DMS79 (cell line): ENCODE data around the gene BMPR1A.
A peak's percentile ranks its signal among the peaks of the same experiment; 100 is the strongest.
"Not testable (repeated sequence)": the region's sequence is repeated elsewhere in the genome, so short reads cannot be mapped to it uniquely, and the experiment has no call there.

Experiments used
- DNase-seq: peaks from one replicate; lab custom pipeline; 2025; lab: John Stamatoyannopoulos, UW

Gene BMPR1A

DNA sequence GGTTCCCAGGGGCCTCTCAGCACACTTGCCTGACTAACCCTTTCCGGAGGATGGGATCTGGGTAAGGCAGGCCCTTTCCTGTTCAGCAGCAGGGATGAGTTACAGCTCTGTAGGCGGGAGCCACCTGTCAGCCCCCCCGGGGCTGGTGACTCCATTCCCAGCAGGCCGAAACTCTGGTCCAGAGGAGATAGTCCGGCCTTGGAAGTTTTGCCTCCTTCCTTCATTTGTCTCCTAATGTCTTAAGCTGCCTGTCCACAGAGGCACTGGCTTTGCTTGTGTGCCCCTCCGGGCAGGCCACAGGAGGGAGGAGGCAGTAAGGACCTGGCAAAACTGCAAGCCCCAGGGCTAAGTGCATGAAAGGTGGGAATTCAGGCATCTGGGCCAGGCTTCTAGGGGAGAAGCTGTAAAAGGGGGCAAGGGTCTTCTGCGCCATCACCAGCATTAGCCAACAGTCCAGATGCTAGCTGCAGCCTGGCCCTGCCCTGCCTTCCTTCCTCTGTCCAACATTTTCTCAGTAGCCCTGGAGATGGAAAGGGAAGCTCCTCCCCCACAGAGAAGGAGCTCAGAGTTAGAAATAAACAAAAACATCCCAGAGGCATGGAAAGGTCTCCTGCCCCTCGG is 213.1 kb downstream of the BMPR1A start:
- no peak for DNase-seq

DNA sequence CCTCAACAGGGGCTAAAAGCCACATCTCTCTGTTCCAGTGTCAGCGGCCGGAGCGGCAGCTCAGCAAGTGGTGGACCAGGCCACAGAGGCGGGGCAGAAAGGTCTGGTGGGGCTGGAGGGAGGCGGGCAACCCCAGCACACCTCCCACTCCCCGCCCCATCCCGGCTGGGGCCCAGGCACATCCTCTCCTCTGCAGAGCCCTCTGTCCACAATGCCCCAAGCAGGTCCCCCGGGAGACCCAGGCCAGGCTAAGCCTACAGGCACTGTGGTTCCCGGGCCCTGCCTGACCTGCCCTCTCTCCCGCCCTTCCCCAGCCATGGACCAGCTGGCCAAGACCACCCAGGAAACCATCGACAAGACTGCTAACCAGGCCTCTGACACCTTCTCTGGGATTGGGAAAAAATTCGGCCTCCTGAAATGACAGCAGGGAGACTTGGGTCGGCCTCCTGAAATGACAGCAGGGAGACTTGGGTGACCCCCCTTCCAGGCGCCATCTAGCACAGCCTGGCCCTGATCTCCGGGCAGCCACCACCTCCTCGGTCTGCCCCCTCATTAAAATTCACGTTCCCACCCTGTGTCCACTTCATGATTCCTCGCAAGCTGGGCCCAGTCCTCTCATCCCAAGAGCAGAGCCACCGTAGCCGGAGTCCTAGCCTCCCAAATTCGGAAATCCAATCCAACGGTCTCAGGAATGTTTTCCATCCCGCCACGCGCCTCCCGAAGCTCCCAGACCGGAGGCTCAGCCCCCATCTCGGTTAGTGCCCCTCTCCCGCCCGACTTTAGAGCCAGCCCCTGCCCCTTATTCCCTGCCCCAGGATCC is 214.0 kb downstream of the BMPR1A start:
- no peak for DNase-seq

DNA sequence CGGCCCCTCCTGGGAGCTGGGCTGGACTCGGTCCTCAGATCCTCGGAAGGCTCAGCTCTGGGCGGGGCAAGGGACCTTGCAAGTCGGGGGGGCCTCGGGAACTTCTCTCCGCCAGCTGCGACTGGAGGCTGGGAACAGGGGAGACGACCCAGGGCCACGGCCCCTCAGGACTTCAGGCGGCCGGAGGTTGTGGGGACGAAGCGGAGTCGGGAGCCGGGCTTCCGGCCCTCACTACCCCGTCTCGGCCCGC is 214.5 kb downstream of the BMPR1A start:
- no peak for DNase-seq

DNA sequence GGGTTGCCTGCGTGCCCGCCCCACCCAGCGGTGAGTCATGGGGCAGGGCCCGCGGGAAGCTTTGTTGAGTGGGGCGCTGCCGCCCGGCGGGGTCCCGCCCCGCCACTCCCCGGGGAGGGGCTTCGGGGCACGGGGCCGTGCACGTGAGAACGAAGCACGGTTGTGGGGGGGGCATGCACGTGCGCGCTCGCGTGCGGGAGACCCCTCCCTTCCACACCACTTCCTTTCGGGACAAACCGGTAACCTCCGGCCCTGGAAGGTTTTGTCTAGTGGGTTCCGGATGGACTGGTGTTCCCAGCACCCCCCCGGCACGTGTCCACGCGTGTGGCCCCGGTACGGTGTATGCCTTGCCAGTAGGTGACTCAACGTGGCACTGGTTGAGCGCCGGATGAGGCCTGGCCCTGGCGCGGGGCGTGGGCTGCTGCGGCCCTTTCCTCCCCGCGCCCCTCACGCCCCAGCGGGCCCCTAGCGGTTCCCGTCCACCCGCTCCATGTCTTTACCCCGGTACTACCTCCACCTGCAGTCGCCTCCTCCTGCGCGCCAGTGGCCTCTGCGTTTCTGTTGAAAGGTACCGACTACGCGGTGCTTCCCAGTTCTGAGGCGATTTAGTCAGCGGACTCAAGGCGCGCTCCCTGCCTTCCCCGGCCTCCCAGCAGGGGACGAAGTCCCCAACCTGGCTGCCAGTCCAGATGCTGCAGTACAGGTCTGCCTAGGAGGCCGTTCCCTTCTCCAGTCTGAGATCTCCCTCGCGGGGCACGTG is 215.0 kb downstream of the BMPR1A start:
- DNase-seq, result peak; percentile 23

DNA sequence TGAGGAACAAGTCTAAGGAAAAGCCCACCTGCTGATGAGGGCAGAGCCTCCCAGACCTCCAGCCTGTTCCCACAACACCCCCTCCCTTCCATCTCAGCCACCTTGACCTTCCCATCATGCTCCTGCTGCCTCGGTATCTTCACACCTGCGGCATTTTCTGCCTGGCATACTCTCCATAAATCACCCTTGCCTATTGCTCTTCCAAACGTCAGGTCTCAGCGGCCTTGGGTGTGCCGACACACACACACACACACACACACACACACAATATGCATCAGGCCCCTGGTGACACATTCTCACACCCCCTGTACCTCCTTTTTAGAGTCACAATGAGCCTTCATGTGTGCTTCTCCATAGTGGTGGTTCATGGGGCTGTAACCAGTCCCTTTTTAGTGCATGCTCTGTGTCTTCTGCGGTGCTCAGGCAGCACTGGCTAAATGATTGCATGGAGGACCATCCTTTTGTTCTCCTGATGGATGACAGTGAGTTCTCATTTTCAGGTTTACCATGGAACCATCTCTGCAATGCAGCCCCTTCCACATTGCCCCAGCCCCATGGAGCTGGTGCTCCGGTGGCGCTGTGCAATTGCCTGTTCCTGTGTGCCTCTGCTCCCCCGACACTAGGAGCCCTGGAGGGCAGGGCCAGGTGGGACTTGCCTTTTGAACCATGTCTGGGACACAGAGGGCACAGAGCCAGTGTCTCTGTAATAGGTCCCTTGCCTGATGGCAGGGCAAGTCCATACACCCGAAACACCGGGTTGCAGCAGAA is 216.4 kb downstream of the BMPR1A start:
- no peak for DNase-seq

DNA sequence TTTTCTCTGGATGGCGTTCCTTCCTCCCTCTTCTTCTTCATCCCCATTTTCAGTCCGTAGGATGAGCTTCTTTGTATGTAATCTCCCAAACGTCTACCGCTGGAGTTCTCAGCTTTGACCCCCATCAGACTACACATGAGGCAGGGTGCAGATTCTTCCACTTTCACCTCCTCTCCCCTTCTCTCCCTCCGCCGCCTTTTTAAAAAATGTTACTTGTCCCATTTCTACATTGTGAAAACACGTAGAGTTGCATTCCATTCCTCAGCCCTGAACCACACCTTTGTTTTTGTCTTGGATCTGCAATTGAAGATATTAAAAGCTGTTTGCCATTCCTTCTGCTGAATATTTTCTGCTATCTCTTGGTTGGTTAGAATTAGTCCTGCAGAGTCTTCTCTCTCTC is 218.1 kb downstream of the BMPR1A start:
- no peak for DNase-seq

DNA sequence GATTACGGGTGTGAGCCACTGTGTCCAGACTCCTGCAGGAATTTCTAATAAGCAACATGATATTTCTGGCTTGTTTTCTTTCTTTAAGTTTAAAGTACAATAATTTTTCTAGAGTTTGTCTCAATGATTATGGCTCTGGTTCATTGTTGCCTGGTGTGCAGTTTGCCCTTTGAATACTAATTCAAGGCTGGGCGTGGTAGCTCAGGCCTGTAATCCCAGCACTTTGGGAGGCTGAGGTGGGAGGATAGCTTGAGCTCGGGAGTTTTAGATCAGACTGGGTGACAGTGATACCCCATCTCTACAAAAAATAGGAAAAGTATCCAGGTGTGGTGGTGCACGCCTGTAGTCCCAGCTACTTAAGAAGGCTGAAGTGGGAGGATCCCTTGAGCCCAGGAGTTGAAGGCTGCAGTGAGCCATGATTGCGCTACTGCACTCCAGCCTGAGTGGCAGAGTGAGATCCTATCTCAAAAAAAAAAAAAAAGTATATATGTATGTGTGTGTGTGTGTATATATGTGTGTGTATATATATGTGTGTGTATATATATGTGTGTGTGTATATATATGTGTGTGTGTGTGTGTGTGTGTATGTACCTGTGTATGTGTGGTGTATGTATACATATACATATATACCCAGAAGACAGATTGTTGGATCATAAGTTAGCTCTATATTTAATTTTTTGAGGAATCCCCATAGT is 220.1 kb downstream of the BMPR1A start:
- no peak for DNase-seq

DNA sequence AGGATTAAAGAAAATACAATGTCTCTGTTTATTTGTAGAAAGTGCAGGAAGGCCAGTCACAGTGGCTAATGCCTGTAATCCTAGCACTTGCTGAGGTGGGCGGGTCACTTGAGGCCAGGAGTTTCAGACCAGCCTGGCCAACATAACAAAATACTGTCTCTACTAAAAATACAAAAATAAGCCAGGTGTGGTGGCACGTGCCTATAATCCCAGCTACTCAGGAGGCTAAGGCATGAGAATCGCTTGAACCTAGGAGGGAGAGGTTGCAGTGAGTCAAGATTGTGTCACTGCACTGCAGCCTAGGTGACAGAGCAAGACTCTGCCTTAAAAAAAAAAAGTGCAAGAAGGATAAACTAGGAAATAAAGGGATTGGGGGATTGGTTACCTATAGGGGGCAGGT is 222.0 kb downstream of the BMPR1A start:
- DNase-seq, result not testable (repeated sequence)

DNA sequence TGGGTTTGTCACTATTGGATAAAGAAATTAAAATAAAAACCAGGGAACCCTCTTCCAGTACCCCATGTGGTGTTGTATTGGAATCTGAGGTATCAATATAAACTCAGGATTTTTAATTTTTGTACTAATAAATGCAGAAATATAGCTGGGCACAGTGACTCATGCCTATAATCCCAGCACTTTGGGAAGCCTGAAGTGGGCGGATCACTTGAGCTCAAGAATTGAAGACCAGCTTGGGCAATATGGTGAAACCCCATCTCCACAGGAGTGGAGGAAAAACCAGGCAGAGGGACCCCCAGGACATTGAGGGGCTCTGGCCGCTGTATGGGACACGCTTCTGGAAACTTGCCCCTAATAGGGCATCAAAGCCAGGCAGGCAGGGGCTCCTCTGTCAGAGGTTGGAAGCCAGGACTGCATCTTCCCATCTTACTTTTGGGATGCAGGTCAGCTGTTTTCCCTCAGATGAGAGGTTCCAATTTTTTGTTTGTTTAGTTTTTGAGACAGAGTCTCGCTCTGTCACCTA is 222.9 kb downstream of the BMPR1A start:
- DNase-seq, result no peak

DNA sequence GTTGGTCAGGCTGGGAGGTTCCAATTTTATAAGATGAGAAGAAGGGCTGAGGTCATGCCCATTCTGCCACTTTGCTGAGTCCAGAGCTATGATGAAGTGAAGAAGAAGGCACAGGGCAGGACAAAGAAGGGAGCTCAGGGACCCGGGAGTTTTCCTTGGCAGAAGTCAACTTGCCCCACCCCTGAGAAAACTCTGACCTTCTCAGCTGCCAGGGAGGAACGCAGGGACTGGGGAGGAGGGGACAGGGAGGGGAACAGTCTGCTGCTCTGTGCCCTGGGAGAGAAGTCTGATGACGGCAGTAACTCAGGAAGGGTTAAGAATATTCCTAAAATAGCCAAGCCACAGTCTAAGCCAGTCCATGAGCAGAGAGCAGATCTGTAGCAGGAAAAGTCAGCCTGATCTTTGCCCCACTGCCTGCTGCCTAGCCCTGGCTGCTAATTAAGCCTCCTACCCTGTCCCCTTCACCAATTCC is 223.6 kb downstream of the BMPR1A start:
- no peak for DNase-seq

DNA sequence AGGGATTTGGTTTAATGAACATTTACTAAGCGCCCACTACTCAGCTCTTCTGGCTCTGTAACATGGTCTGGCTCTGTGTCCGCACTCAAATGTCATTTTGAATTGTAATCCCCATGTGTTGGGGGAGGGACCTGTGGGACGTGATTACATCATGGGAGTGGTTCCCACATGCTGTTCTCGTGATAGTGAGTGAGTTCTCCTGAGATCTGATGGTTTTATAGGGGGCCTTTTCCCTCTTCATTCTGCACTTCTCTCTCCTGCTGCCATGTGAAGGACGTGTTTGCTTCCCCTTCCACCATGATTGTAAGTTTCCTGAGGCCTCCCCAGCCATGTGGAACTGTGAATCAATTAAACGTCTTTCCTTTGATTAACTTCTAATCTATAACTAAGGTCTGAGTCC is 224.6 kb downstream of the BMPR1A start:
- not testable (repeated sequence) for DNase-seq

DNA sequence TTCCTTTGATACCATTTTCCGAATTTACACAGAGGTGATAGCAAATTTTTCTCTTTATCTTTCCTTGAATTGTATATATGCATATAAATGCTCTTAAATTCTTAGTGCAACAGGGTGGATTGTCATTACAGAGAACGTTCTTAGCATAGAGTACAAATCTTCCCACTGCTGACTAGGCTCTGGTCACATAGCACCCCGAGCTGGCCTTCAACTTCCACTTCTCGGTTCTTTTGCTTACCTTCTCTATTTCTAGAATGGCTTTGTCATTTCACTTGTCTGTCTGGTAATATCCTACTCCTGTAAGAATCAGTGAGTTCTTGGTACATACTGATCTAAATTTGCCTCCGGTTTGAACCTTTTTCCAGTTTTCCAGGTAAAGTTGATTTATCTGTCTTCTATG is 225.3 kb downstream of the BMPR1A start:
- no peak for DNase-seq
